ENCODE results near the gene DPP6.

GRCh38 chr7:154553711-154554265, 501.6 kb downstream of the DPP6 start:
- TF ChIP-seq, protein P1, sequence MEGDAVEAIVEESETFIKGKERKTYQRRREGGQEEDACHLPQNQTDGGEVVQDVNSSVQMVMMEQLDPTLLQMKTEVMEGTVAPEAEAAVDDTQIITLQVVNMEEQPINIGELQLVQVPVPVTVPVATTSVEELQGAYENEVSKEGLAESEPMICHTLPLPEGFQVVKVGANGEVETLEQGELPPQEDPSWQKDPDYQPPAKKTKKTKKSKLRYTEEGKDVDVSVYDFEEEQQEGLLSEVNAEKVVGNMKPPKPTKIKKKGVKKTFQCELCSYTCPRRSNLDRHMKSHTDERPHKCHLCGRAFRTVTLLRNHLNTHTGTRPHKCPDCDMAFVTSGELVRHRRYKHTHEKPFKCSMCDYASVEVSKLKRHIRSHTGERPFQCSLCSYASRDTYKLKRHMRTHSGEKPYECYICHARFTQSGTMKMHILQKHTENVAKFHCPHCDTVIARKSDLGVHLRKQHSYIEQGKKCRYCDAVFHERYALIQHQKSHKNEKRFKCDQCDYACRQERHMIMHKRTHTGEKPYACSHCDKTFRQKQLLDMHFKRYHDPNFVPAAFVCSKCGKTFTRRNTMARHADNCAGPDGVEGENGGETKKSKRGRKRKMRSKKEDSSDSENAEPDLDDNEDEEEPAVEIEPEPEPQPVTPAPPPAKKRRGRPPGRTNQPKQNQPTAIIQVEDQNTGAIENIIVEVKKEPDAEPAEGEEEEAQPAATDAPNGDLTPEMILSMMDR (conservative IDR thresholded peaks at IDR 0.05; ENCODE audit: low read depth, low read length), result no peak
- TF ChIP-seq EZH2phosphoT487 (IDR thresholded peaks at IDR 0.05; ENCODE audit: borderline replicate concordance, low read length), result no peak
- no peak for TF ChIP-seq EZH2 (IDR thresholded peaks at IDR 0.05; ENCODE audit: low read length, unreplicated experiment)
